Measurements from ENCODE around the gene TRIM31.

Gene TRIM31

GRCh38 chr6:30155520-30156261 is 42.8 kb upstream of the TRIM31 start:
- 100% methylated on average over 1 of the region's 2 CpGs; no CpG with 5 or more reads in 1 of the 2 experiments for WGBS, 2 experiments (ENCODE audit: insufficient coverage in 2 of 2)
- no peaks in the 10 kb centered on the region for H3K9me3 ChIP-seq (ENCODE audit: control insufficient read depth, low read length)
- H3K36me3 ChIP-seq (ENCODE audit: control insufficient read depth, insufficient read depth, low read length): no peaks in the 10 kb centered on the region
- no peak overlapping the region for H3K27ac ChIP-seq (ENCODE audit: low read depth, low read length, severe bottlenecking)
- H3K4me3 ChIP-seq (ENCODE audit: extremely low read depth, insufficient read depth, low read length, poor library complexity, severe bottlenecking): no peak overlapping the region
- H3K4me1 ChIP-seq (ENCODE audit: control insufficient read depth, insufficient read depth, low read length, poor library complexity, severe bottlenecking): peaks cover 6% of the 10 kb centered on the region

GRCh38 chr6:30154709-30155519 is 42.0 kb upstream of the TRIM31 start:
- H3K36me3 ChIP-seq (ENCODE audit: control insufficient read depth, insufficient read depth, low read length): no peaks in the 10 kb centered on the region
- no peak overlapping the region for H3K4me3 ChIP-seq (ENCODE audit: extremely low read depth, insufficient read depth, low read length, poor library complexity, severe bottlenecking)
- H3K9me3 ChIP-seq (ENCODE audit: control insufficient read depth, low read length): no peaks in the 10 kb centered on the region
- 77 to 80% methylated on average over 5 to 7 of the region's 12 CpGs for WGBS, 2 experiments (ENCODE audit: insufficient coverage in 2 of 2)
- H3K4me1 ChIP-seq (ENCODE audit: control insufficient read depth, insufficient read depth, low read length, poor library complexity, severe bottlenecking): peaks cover 6% of the 10 kb centered on the region
- no peak overlapping the region for H3K27ac ChIP-seq (ENCODE audit: low read depth, low read length, severe bottlenecking)

GRCh38 chr6:30154061-30154460 is 41.2 kb upstream of the TRIM31 start:
- no peak overlapping the region for H3K27ac ChIP-seq (ENCODE audit: low read depth, low read length, severe bottlenecking)
- no peaks in the 10 kb centered on the region for H3K9me3 ChIP-seq (ENCODE audit: control insufficient read depth, low read length)
- no peaks in the 10 kb centered on the region for H3K36me3 ChIP-seq (ENCODE audit: control insufficient read depth, insufficient read depth, low read length)
- H3K4me1 ChIP-seq (ENCODE audit: control insufficient read depth, insufficient read depth, low read length, poor library complexity, severe bottlenecking): peaks cover 6% of the 10 kb centered on the region
- H3K4me3 ChIP-seq (ENCODE audit: extremely low read depth, insufficient read depth, low read length, poor library complexity, severe bottlenecking): no peak overlapping the region
- WGBS, 2 experiments (ENCODE audit: insufficient coverage in 2 of 2): 84 to 100% methylated on average over 2 to 10 of the region's 17 CpGs

- Histone ChIP-seq H3K36me3 (ENCODE audit: control insufficient read depth, insufficient read depth, low read length) (no peaks in the 10 kb centered on the region), H3K4me1 (ENCODE audit: control insufficient read depth, insufficient read depth, low read length, poor library complexity, severe bottlenecking) (peaks cover 6% of the 10 kb centered on the region), H3K27ac (ENCODE audit: low read depth, low read length, severe bottlenecking) (no peak overlapping the region), H3K9me3 (ENCODE audit: control insufficient read depth, low read length) (no peaks in the 10 kb centered on the region), H3K4me3 (ENCODE audit: extremely low read depth, insufficient read depth, low read length, poor library complexity, severe bottlenecking) (no peak overlapping the region)
- WGBS, 2 experiments (ENCODE audit: insufficient coverage in 2 of 2): 71 to 100% methylated on average over 1 of the region's 3 CpGs
Measured at GRCh38 chr6:30152910-30153610, 40.2 kb upstream of the TRIM31 start.

- no peak overlapping the region for H3K27ac ChIP-seq (ENCODE audit: low read depth, low read length, severe bottlenecking)
- WGBS, 2 experiments (ENCODE audit: insufficient coverage in 2 of 2): 86 to 100% methylated on average over 1 to 2 of the region's 4 CpGs
- H3K4me1 ChIP-seq (ENCODE audit: control insufficient read depth, insufficient read depth, low read length, poor library complexity, severe bottlenecking): peaks cover 6% of the 10 kb centered on the region
- no peak overlapping the region for H3K4me3 ChIP-seq (ENCODE audit: extremely low read depth, insufficient read depth, low read length, poor library complexity, severe bottlenecking)
- no peaks in the 10 kb centered on the region for H3K36me3 ChIP-seq (ENCODE audit: control insufficient read depth, insufficient read depth, low read length)
- H3K9me3 ChIP-seq (ENCODE audit: control insufficient read depth, low read length): no peaks in the 10 kb centered on the region
Measured at GRCh38 chr6:30152016-30152673, 39.3 kb upstream of the TRIM31 start.

GRCh38 chr6:30151580-30151979 is 38.7 kb upstream of the TRIM31 start:
- no peak overlapping the region for H3K4me3 ChIP-seq (ENCODE audit: extremely low read depth, insufficient read depth, low read length, poor library complexity, severe bottlenecking)
- peaks cover 6% of the 10 kb centered on the region for H3K4me1 ChIP-seq (ENCODE audit: control insufficient read depth, insufficient read depth, low read length, poor library complexity, severe bottlenecking)
- H3K9me3 ChIP-seq (ENCODE audit: control insufficient read depth, low read length): no peaks in the 10 kb centered on the region
- no peak overlapping the region for H3K27ac ChIP-seq (ENCODE audit: low read depth, low read length, severe bottlenecking)
- WGBS, 2 experiments (ENCODE audit: insufficient coverage in 2 of 2): 81 to 84% methylated on average over 2 of the region's 3 CpGs
- no peaks in the 10 kb centered on the region for H3K36me3 ChIP-seq (ENCODE audit: control insufficient read depth, insufficient read depth, low read length)

GRCh38 chr6:30150671-30151395 is 37.9 kb upstream of the TRIM31 start:
- WGBS, 2 experiments (ENCODE audit: insufficient coverage in 2 of 2): 86 to 91% methylated on average over 9 to 10 of the region's 10 CpGs
- H3K9me3 ChIP-seq (ENCODE audit: control insufficient read depth, low read length): no peaks in the 10 kb centered on the region
- peaks cover 6% of the 10 kb centered on the region for H3K4me1 ChIP-seq (ENCODE audit: control insufficient read depth, insufficient read depth, low read length, poor library complexity, severe bottlenecking)
- no peak overlapping the region for H3K4me3 ChIP-seq (ENCODE audit: extremely low read depth, insufficient read depth, low read length, poor library complexity, severe bottlenecking)
- no peak overlapping the region for H3K27ac ChIP-seq (ENCODE audit: low read depth, low read length, severe bottlenecking)
- no peaks in the 10 kb centered on the region for H3K36me3 ChIP-seq (ENCODE audit: control insufficient read depth, insufficient read depth, low read length)

GRCh38 chr6:30149858-30150550 is 37.1 kb upstream of the TRIM31 start:
- Histone ChIP-seq H3K36me3 (ENCODE audit: control insufficient read depth, insufficient read depth, low read length) (no peaks in the 10 kb centered on the region), H3K27ac (ENCODE audit: low read depth, low read length, severe bottlenecking) (no peak overlapping the region), H3K9me3 (ENCODE audit: control insufficient read depth, low read length) (no peaks in the 10 kb centered on the region), H3K4me3 (ENCODE audit: extremely low read depth, insufficient read depth, low read length, poor library complexity, severe bottlenecking) (no peak overlapping the region), H3K4me1 (ENCODE audit: control insufficient read depth, insufficient read depth, low read length, poor library complexity, severe bottlenecking) (peaks cover 3% of the 10 kb centered on the region)
- 86 to 90% methylated on average over 4 to 6 of the region's 7 CpGs for WGBS, 2 experiments (ENCODE audit: insufficient coverage in 2 of 2)

- H3K27ac ChIP-seq (ENCODE audit: low read depth, low read length, severe bottlenecking): no peak overlapping the region
- WGBS, 2 experiments (ENCODE audit: insufficient coverage in 2 of 2): 40 to 83% methylated on average over 1 of the region's 3 CpGs
- H3K36me3 ChIP-seq (ENCODE audit: control insufficient read depth, insufficient read depth, low read length): no peaks in the 10 kb centered on the region
- H3K4me1 ChIP-seq (ENCODE audit: control insufficient read depth, insufficient read depth, low read length, poor library complexity, severe bottlenecking): no peaks in the 10 kb centered on the region
- no peak overlapping the region for H3K4me3 ChIP-seq (ENCODE audit: extremely low read depth, insufficient read depth, low read length, poor library complexity, severe bottlenecking)
- H3K9me3 ChIP-seq (ENCODE audit: control insufficient read depth, low read length): no peaks in the 10 kb centered on the region
Measured at GRCh38 chr6:30149234-30149633, 36.3 kb upstream of the TRIM31 start.

Measured in mesodermal cell (in vitro differentiated cells).